Sigmoid colon (tissue), 7 donors: ENCODE results near the gene TAGLN2. TPM values are rescaled to one million over a fixed set of nuclear protein-coding genes. Genes with fewer than 3 reads are reported as not detected.
A peak's percentile ranks its signal among the peaks of the same experiment; 100 is the strongest.

ENCODE experiments used
- DNase-seq: peaks from one replicate; pipeline ENCODE4 v3.0.0-alpha.2; 2019
- H3K27ac ChIP-seq, 4 donors: fragments of 200-600 bp; sonication (generic); one replicate each; pipeline ENCODE4 v1.5.1; 2016 to 2019; ENCODE audit warnings: mild to moderate bottlenecking in 1 of 4
- H3K27me3 ChIP-seq, 3 donors: fragments of 200-600 bp; sonication (generic); one replicate each; pipeline ENCODE4 v1.5.1; 2019; ENCODE audit warnings: mild to moderate bottlenecking in 1 of 3
- H3K36me3 ChIP-seq, 4 donors: fragments of 200-600 bp; sonication (generic); one replicate each; pipeline ENCODE4 v1.5.1; 2016 to 2019
- H3K4me1 ChIP-seq, 4 donors: fragments of 200-600 bp; sonication (generic); one replicate each; pipeline ENCODE4 v1.5.1; 2017 to 2019
- H3K4me3 ChIP-seq, 4 donors: fragments of 200-600 bp; sonication (generic); one replicate each; pipeline ENCODE4 v1.5.1; 2017 to 2019; ENCODE audit warnings: mild to moderate bottlenecking in 2 of 4, moderate library complexity in 1 of 4
- H3K9me3 ChIP-seq, 4 donors: fragments of 200-600 bp in 3 of 4; sonication (generic) in 3 of 4; one replicate each; pipeline versions ENCODE4 v1.5.1 to v1.6.1; 2013 to 2019
- CTCF ChIP-seq, 4 experiments: fragments of 450-650 bp in 3 of 4; fragments of 200-600 bp in 1 of 4; IDR thresholded peaks; one replicate each; pipeline ENCODE4 v1.5.1; 2016 to 2019; ENCODE audit warnings: antibody characterized with exemption in 4 of 4, mild to moderate bottlenecking in 3 of 4, moderate library complexity in 2 of 4
- EP300 ChIP-seq, 4 donors: sonication (generic); formaldehyde crosslinking; IDR thresholded peaks; one replicate each; pipeline ENCODE4 v1.6.1; 2017; ENCODE audit warnings: antibody characterized with exemption in 4 of 4
- POLR2A ChIP-seq, 2 donors: fragments of 450-650 bp; IDR thresholded peaks; one replicate each; pipeline ENCODE4 v1.6.1; 2016; ENCODE audit warnings: antibody characterized with exemption in 2 of 2, mild to moderate bottlenecking in 2 of 2, moderate library complexity in 2 of 2
- POLR2AphosphoS5 ChIP-seq, 4 donors: sonication (generic); formaldehyde crosslinking; IDR thresholded peaks; one replicate each; pipeline ENCODE4 v1.6.1; 2017; ENCODE audit warnings: antibody characterized with exemption in 4 of 4
- WGBS, 2 donors: extraction: QIAGEN DNeasy Blood & Tissue Kit; methylation state at CpG; one replicate each; pipeline ENCODE4 v1.1.7; 2013; 5-methylcytosine and 5-hydroxymethylcytosine counted together
- intact Hi-C: fragments of 100-400 bp; cut with DNase I; formaldehyde crosslinking; loops from one replicate; pipeline ENCODE4 v1.15.1; 2023
- polyA plus RNA-seq, 3 donors: library from polyadenylated mRNA; stranded (reverse); fragments of 200-250 nt; gene quantifications; one replicate each; pipeline ENCODE4 v1.2.3, GENCODE V29; 2013
- total RNA-seq, 4 donors: library from RNA; depleted of rRNA; stranded (reverse); fragments of >200 nt; gene quantifications; one replicate each; pipeline ENCODE4 v1.1.0, GENCODE V29; 2016
- donor health status: healthy with polysubstance abuse.
- donor health status: Bipolar disorder and iron deficiency.
- donor health status: healthy.

The TAGLN2 gene
- total and polyA plus RNA-seq, 7 donors = 88.8 to 770 (median 109) TPM

DNA sequence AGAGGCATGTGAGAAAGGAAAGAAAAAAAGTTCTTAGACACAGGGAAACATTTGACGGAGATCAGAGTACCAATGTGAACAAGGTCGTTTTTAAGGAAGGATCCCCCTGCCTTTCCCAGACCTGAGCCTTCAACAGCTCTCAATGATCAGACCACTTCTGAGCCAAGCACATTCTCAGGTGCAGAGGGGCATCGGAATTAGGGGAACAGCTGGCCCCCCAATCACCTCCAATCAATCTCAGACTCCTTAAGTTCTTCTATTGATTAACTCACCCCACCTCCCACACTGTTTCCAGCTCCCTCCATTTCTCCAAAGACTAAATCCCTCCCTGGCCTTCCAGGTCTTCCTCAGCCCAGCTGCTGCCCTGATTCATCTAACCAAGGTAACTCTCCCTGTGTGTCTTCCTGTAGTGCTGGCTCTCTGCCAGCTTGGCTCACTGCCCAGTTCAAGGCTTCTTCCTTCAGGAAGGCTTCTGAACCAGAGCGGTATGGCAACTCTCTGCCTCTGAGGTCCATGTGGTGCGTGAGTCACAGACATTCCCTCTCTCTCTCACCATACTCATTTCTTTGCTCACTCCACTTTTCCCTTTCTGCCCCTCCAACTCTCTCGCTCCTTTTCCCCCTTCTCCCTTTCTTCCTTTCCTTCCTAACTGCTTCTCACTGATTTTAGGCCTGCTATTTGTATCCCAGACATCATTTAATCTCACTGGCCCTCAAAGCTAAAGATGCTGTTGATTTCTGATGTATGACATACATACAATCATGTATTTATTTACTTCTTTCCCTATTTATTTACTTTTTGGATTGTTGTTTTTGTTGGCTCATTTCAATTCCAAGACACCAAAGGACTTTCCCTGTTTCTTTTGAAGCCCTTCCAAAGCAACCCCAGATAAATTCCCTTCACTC, 43.4 kb downstream of the TAGLN2 start:
- WGBS, 2 donors = 35 to 62% methylated on average over 6 of the region's 6 CpGs
- TF ChIP-seq POLR2AphosphoS5 (IDR thresholded peaks at IDR 0.05) = peak in 1 of 4 donors; percentile 16
- no peak for TF ChIP-seq EP300 (IDR thresholded peaks at IDR 0.05)
- H3K27ac ChIP-seq = no peak overlapping the region
- no peaks in the 10 kb centered on the region for H3K9me3 ChIP-seq
- H3K4me3 ChIP-seq = no peak overlapping the region
- H3K27me3 ChIP-seq = no peaks in the 10 kb centered on the region
- peak; percentile 82 for DNase-seq
- H3K36me3 ChIP-seq = no peaks in the 10 kb centered on the region
- no peaks in the 10 kb centered on the region for H3K4me1 ChIP-seq
- intact Hi-C loops = loop anchor here (5.0 kb wide), 1 partner anchor 35 kb away; no protein-coding TSS in a partner anchor

DNA sequence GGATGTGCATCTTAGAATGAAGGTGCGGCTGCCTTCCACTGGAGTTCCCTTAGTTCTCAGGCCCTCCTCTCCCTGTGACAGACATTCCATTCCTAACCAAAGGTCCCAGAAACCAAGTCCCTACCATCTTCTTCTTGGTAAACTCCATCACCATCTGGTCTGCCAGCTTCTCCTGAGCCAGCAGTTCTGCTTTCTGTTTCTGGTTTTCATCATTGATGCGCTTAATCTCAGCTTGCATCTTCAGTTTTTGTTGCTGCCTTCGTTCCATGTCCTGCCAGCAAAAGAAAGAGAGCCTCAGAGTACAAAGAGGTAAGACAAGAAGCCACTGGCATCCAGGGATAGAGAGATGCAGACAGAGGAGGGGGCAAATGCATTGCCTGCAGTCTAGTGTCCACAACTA, 44.9 kb downstream of the TAGLN2 start:
- intact Hi-C loops = loop anchor here (5.0 kb wide), 1 partner anchor 33 kb away; no protein-coding TSS in a partner anchor
- Histone ChIP-seq H3K27me3 (no peaks in the 10 kb centered on the region), H3K4me3 (no peak overlapping the region), H3K4me1 (no peaks in the 10 kb centered on the region), H3K9me3 (no peaks in the 10 kb centered on the region), H3K36me3 (no peaks in the 10 kb centered on the region), H3K27ac (no peak overlapping the region)
- no peak for TF ChIP-seq POLR2AphosphoS5 (IDR thresholded peaks at IDR 0.05)
- no peak for TF ChIP-seq CTCF (IDR thresholded peaks at IDR 0.05)
- TF ChIP-seq EP300 (IDR thresholded peaks at IDR 0.05) = no peak
- DNase-seq = no peak
- WGBS, 2 donors = 83 to 89% methylated on average over 3 of the region's 3 CpGs

DNA sequence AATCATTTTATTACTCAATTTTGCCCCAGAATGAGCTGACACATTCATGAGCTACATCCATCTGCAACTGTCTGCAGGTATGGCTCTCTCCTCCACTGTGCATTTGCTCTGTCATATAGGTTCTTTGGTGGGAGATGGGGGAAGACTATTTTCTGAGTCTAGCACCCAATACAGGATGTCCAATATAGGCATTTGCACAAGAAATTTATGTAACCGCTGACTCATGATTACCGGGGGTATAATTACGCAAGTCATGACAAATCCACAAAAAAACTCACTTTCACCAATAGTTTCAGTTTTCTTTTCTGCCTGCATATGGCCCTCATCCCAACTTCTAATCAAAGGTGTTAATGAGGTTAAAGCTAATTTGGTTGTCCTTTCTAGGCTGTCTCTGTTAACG, 45.3 kb downstream of the TAGLN2 start:
- no peaks in the 10 kb centered on the region for H3K4me1 ChIP-seq
- 69 to 84% methylated on average over 4 of the region's 4 CpGs for WGBS, 2 donors
- no peak for DNase-seq
- no peaks in the 10 kb centered on the region for H3K9me3 ChIP-seq
- H3K36me3 ChIP-seq = no peaks in the 10 kb centered on the region
- no peaks in the 10 kb centered on the region for H3K27me3 ChIP-seq
- H3K27ac ChIP-seq = no peak overlapping the region
- intact Hi-C loops = loop anchor here (5.0 kb wide), 1 partner anchor 33 kb away; no protein-coding TSS in a partner anchor
- no peak overlapping the region for H3K4me3 ChIP-seq
- TF ChIP-seq POLR2AphosphoS5 (IDR thresholded peaks at IDR 0.05) (no peak), CTCF (IDR thresholded peaks at IDR 0.05) (no peak), EP300 (IDR thresholded peaks at IDR 0.05) (no peak), POLR2A (IDR thresholded peaks at IDR 0.05) (no peak)

- intact Hi-C loops = no loop called here
- DNase-seq = no peak
- Histone ChIP-seq H3K27me3 (no peaks in the 10 kb centered on the region), H3K4me3 (no peak overlapping the region), H3K27ac (no peak overlapping the region), H3K9me3 (no peaks in the 10 kb centered on the region), H3K36me3 (no peaks in the 10 kb centered on the region), H3K4me1 (no peaks in the 10 kb centered on the region)
- 86 to 92% methylated on average over 3 of the region's 3 CpGs for WGBS, 2 donors
- TF ChIP-seq POLR2AphosphoS5 (IDR thresholded peaks at IDR 0.05) = no peak
- TF ChIP-seq EP300 (IDR thresholded peaks at IDR 0.05) = no peak
- no peak for TF ChIP-seq POLR2A (IDR thresholded peaks at IDR 0.05)
- TF ChIP-seq CTCF (IDR thresholded peaks at IDR 0.05) = no peak
Observed at GRCh38 chr1:159879136-159879535, 46.2 kb downstream of the TAGLN2 start.

GRCh38 chr1:159877695-159878444, 47.4 kb downstream of the TAGLN2 start:
- TF ChIP-seq POLR2AphosphoS5 (IDR thresholded peaks at IDR 0.05) = no peak
- TF ChIP-seq POLR2A (IDR thresholded peaks at IDR 0.05) = no peak
- TF ChIP-seq EP300 (IDR thresholded peaks at IDR 0.05) = no peak
- TF ChIP-seq CTCF (IDR thresholded peaks at IDR 0.05) = no peak
- intact Hi-C loops = no loop called here
- Histone ChIP-seq H3K27me3 (peaks cover 0 to 10% (median 8%) of the 10 kb centered on the region in 3 donors), H3K4me3 (no peak overlapping the region), H3K27ac (no peak overlapping the region), H3K4me1 (no peaks in the 10 kb centered on the region), H3K36me3 (no peaks in the 10 kb centered on the region), H3K9me3 (no peaks in the 10 kb centered on the region)
- 95 to 96% methylated on average over 6 of the region's 6 CpGs for WGBS, 2 donors
- no peak for DNase-seq
